Keratinocyte (primary cell): ENCODE data around the gene GPR42. TPM values are rescaled to one million over a fixed set of nuclear protein-coding genes. Genes with fewer than 3 reads are reported as not detected.

ENCODE experiments used
- DNase-seq: peaks from one replicate; pipeline ENCODE4 v3.0.0-alpha.2; 2011; ENCODE audit warnings: low read depth, missing footprints, low spot score
- FAIRE-seq: peaks from 2 replicates; lab custom pipeline; 2011; peaks lifted over from hg19 to GRCh38; lab: Jason Lieb, UNC
- H2AFZ ChIP-seq: 2 replicates; pipeline ENCODE4 v1.6.0; 2012; ENCODE audit warnings: low read length, control low read depth, inconsistent platforms; ENCODE audit not compliant: control insufficient read depth
- H3K27ac ChIP-seq: 2 replicates; pipeline ENCODE4 v1.5.1; 2011; ENCODE audit warnings: low read length; ENCODE audit not compliant: control insufficient read depth, insufficient read depth
- H3K27me3 ChIP-seq: 3 replicates; pipeline ENCODE4 v1.6.0; 2011; ENCODE audit warnings: low read length; ENCODE audit not compliant: control insufficient read depth, insufficient read depth; ENCODE audit errors: extremely low read depth
- H3K36me3 ChIP-seq, 2 experiments: 2 replicates in 1 of 2; 3 replicates in 1 of 2; pipeline ENCODE4 v1.5.1; 2011; ENCODE audit warnings: low read length in 2 of 2, mild to moderate bottlenecking in 1 of 2; ENCODE audit not compliant: control insufficient read depth in 2 of 2, insufficient read depth in 2 of 2; ENCODE audit errors: extremely low read depth in 1 of 2
- H3K4me1 ChIP-seq: 3 replicates; pipeline ENCODE4 v1.5.1; 2011; ENCODE audit warnings: low read length; ENCODE audit not compliant: control insufficient read depth, insufficient read depth; ENCODE audit errors: extremely low read depth
- H3K4me2 ChIP-seq: 3 replicates; pipeline ENCODE4 v1.6.0; 2011; ENCODE audit warnings: low read depth, low read length; ENCODE audit not compliant: control insufficient read depth, insufficient read depth; ENCODE audit errors: extremely low read depth
- H3K4me3 ChIP-seq, 3 experiments: fragments of 200-600 bp in 1 of 3; sonication (generic) in 1 of 3; 2 replicates in 2 of 3; 3 replicates in 1 of 3; pipeline ENCODE4 v1.5.1; 2011 to 2016; ENCODE audit warnings: low read length in 3 of 3, mild to moderate bottlenecking in 3 of 3, control low read depth in 2 of 3, inconsistent platforms in 1 of 3, low read depth in 1 of 3, mixed read lengths in 1 of 3, mixed run types in 1 of 3, moderate library complexity in 1 of 3; ENCODE audit not compliant: control insufficient read depth in 2 of 3, insufficient read depth in 2 of 3; ENCODE audit errors: extremely low read depth in 1 of 3
- H3K79me2 ChIP-seq: 2 replicates; pipeline ENCODE4 v1.6.0; 2012; ENCODE audit warnings: low read length; ENCODE audit not compliant: control insufficient read depth, insufficient read depth
- H3K9ac ChIP-seq: 3 replicates; pipeline ENCODE4 v1.6.0; 2011; ENCODE audit warnings: low read length; ENCODE audit not compliant: control insufficient read depth, insufficient read depth; ENCODE audit errors: extremely low read depth
- H3K9me1 ChIP-seq: 3 replicates; pipeline ENCODE4 v1.6.0; 2011; ENCODE audit warnings: low read length; ENCODE audit not compliant: control insufficient read depth, insufficient read depth; ENCODE audit errors: extremely low read depth
- H3K9me3 ChIP-seq: 2 replicates; pipeline ENCODE4 v1.5.1; 2012; ENCODE audit warnings: low read depth, low read length; ENCODE audit not compliant: control insufficient read depth
- H4K20me1 ChIP-seq: 3 replicates; pipeline ENCODE4 v1.6.0; 2011; ENCODE audit warnings: low read length; ENCODE audit not compliant: control insufficient read depth, insufficient read depth; ENCODE audit errors: extremely low read depth
- EZH2 ChIP-seq: IDR thresholded peaks from one replicate; pipeline ENCODE4 v1.6.1; 2012; ENCODE audit warnings: inconsistent platforms, mild to moderate bottlenecking, low read length, moderate library complexity
- dilution Hi-C: fragments of 300-500 bp; cut with MboI; formaldehyde crosslinking; loops from one replicate; pipeline ENCODE4 v1.7.0; 2020; ENCODE audit warnings: low sequenced_read_pairs; ENCODE audit not compliant: extremely low pct_ligation_motif_present
- polyA plus RNA-seq, 5 experiments: library from polyadenylated mRNA; depleted of rRNA in 3 of 5; stranded (reverse) in 3 of 5; stranded (forward) in 1 of 5; unstranded in 1 of 5; fragments of >200 nt; gene quantifications; 1 replicate in 1 of 5; 2 replicates in 3 of 5; 3 replicates in 1 of 5; pipeline versions ENCODE4 v1.2.1 to v1.2.3, GENCODE V29; 2011 to 2012; ENCODE audit warnings: missing spikeins in 2 of 5, low read depth in 1 of 5, low replicate concordance in 1 of 5
- TF ChIP-seq, protein P1 (sequence below), 3 experiments: IDR thresholded peaks in 1 of 3; conservative IDR thresholded peaks in 1 of 3; optimal IDR thresholded peaks in 1 of 3; 2 replicates in 2 of 3; 3 replicates in 1 of 3; pipeline versions ENCODE3 to v1.5.1; 2011; ENCODE audit warnings: low read length in 3 of 3, mild to moderate bottlenecking in 3 of 3, moderate library complexity in 2 of 3, control low read depth in 1 of 3, inconsistent platforms in 1 of 3; ENCODE audit not compliant: insufficient read depth in 2 of 3; ENCODE audit errors: extremely low read depth in 1 of 3

The GPR42 gene
- polyA plus RNA-seq, 1 donor (not counting 4 experiments of a cell fraction or from before 2014, with no cell fraction given), result not detected

DNA sequence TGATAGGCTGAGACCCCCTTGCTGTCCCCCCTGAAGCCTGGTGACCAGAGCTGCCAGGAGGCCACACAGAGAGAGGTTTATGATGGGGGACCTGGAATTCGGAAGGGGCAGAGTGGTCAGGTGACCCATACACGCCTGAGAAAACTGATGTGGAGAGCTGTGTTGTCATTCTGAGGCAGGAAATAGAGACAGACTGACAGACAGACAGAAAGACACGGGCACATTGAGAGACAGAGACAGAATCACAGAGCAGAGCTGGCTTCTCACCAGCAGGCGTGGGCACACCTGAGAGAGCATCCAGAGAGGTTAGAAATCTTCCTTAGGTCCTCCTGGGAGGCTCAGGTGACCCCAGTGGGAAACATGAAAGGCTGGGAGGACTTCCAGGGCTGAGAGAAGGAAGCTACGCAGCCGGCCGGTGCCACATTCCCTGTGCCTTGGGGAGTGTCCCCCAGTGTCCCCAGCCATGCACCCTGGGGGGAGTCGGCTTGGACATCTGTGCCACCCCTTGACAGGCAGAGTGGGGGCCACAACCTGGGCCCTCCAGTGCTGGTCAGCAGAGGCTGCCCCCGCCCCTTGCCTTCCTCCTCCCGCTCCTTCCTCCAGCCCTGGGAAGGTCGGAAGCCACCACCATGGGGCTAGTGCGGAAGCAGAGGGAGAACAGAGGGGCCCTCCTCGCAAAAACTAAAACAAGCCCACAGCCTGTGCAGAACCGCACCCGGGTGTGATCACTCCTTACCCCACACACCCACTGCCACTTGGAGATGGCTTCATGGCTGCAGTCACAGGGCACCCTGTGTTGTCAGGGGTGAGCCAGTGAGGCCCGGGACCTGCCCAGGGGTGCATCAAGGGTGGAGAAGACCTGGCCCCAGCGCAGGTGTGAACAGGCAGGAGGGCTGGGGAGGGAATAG, 21.0 kb upstream of the GPR42 start:
- Histone ChIP-seq H3K79me2 (no peaks in the 10 kb centered on the region), H3K27me3 (peaks cover 19% of the 10 kb centered on the region), H3K4me2 (no peak overlapping the region), H2AFZ (no peak overlapping the region), H3K36me3 (no peaks in the 10 kb centered on the region), H3K27ac (no peak overlapping the region), H3K9me1 (no peaks in the 10 kb centered on the region), H3K9me3 (no peaks in the 10 kb centered on the region), H3K9ac (no peak overlapping the region), H3K4me3 (no peak overlapping the region), H3K4me1 (no peaks in the 10 kb centered on the region), H4K20me1 (no peaks in the 10 kb centered on the region)
- TF ChIP-seq, protein P1, sequence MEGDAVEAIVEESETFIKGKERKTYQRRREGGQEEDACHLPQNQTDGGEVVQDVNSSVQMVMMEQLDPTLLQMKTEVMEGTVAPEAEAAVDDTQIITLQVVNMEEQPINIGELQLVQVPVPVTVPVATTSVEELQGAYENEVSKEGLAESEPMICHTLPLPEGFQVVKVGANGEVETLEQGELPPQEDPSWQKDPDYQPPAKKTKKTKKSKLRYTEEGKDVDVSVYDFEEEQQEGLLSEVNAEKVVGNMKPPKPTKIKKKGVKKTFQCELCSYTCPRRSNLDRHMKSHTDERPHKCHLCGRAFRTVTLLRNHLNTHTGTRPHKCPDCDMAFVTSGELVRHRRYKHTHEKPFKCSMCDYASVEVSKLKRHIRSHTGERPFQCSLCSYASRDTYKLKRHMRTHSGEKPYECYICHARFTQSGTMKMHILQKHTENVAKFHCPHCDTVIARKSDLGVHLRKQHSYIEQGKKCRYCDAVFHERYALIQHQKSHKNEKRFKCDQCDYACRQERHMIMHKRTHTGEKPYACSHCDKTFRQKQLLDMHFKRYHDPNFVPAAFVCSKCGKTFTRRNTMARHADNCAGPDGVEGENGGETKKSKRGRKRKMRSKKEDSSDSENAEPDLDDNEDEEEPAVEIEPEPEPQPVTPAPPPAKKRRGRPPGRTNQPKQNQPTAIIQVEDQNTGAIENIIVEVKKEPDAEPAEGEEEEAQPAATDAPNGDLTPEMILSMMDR (optimal IDR thresholded peaks at IDR 0.05 in 1 of 3, IDR thresholded peaks at IDR 0.05 in 1 of 3, conservative IDR thresholded peaks at IDR 0.05 in 1 of 3; ENCODE audit: extremely low read depth in 1 of 3, insufficient read depth in 2 of 3, low read length in 3 of 3), result no peak
- no peak for TF ChIP-seq EZH2
- FAIRE-seq (no peak), DNase-seq (no peak)
- dilution Hi-C loops, result loop anchor here (5.0 kb wide), 1 partner anchor 82 kb away; no protein-coding TSS in a partner anchor

DNA sequence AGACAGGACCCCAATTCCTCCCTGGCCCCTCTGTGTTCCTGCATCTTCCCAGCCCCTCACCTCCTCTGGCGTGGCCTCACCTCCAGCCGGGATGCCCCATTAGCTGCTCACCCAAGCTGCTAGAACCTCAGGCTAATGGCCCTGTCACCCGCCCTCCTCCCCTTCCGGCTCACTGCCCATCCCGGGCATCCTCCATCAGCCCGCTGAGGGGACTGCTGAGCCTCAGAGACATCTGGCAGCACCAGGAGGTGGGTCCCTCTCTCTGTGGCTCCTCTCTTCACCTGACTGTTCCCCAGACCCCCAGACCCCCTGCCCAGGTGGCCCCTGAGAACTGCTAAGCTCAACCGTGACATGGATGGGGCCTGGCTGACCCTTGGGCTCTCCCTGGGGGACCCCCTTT, 20.3 kb upstream of the GPR42 start:
- peaks cover 18% of the 10 kb centered on the region for H3K27me3 ChIP-seq
- no peaks in the 10 kb centered on the region for H3K9me3 ChIP-seq
- DNase-seq, result no peak
- dilution Hi-C loops, result loop anchor here (5.0 kb wide), 1 partner anchor 82 kb away; no protein-coding TSS in a partner anchor
- TF ChIP-seq, protein P1 (optimal IDR thresholded peaks at IDR 0.05 in 1 of 3, IDR thresholded peaks at IDR 0.05 in 1 of 3, conservative IDR thresholded peaks at IDR 0.05 in 1 of 3; ENCODE audit: extremely low read depth in 1 of 3, insufficient read depth in 2 of 3, low read length in 3 of 3), result no peak
- no peak for TF ChIP-seq EZH2
- H3K36me3 ChIP-seq, result no peaks in the 10 kb centered on the region
- H4K20me1 ChIP-seq, result no peaks in the 10 kb centered on the region
- H3K9me1 ChIP-seq, result no peaks in the 10 kb centered on the region
- H3K9ac ChIP-seq, result no peak overlapping the region
- no peak overlapping the region for H2AFZ ChIP-seq
- no peaks in the 10 kb centered on the region for H3K79me2 ChIP-seq
- H3K27ac ChIP-seq, result no peak overlapping the region
- no peak for FAIRE-seq
- H3K4me2 ChIP-seq, result no peak overlapping the region
- H3K4me3 ChIP-seq, result no peak overlapping the region
- H3K4me1 ChIP-seq, result no peaks in the 10 kb centered on the region
